GM19238 (cell line): Measurements from ENCODE around the gene BNC2.

Experiments
- DNase-seq: peaks from one replicate; pipeline ENCODE4 v3.0.0; 2011; ENCODE audit warnings: low spot score; ENCODE audit not compliant: insufficient read length

BNC2 gene

DNA sequence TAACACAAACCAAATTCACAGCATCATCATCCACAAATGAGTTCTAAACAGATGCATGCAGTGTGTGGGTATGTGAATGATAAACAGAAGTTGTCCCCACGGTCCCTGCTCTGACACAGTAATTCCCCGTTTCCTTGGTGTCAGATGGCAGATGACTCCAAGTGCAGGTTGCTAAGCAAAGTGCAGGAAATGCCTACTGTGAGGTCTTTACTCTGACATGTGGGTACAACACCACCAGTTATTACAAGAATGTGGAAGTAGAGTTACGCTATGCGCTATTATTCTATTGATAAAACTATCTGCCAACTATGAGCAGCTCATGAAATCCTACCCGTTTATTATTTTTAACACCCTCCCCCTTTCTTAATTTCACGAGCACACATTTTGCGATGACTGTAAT is 448.9 kb downstream of the BNC2 start:
- DNase-seq, result no peak

DNA sequence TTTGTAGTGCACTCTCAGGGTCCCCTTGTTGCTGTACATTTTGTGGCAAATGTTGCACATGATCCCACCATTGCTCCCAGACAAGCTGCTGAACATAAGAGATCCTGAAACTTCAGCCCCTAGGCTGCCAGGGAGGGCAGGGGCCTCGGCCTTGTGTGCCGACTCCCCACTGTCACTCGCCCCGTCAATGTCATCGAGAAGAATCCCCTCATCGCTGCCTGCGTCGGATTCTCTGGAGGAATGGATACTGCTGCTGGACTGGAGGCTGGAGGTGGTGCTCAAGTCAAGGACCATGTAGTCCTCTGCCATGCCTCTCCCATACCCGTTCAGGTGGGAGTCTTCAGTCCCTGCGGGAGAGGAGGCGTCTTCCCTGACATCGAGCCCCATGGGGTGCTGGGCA is 451.3 kb downstream of the BNC2 start:
- no peak for DNase-seq

DNA sequence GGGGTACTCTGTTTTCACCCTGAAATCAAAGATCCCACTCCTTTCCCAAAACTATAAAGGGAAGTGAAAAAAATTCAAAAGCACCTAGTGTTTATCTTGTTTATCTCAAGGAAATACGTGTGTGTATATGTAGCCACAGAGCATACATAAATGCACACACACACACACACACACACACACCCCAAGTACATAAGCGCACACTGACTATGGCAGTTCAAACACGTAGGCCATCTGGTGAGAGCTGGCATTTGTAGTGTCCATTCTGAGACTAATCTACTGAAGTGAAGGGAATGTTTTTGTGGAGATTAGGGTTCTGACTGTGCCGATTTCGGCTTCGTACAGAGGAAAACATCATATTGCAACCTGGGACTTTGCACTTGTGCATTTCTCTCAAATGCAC is 451.7 kb downstream of the BNC2 start:
- DNase-seq, result no peak

DNA sequence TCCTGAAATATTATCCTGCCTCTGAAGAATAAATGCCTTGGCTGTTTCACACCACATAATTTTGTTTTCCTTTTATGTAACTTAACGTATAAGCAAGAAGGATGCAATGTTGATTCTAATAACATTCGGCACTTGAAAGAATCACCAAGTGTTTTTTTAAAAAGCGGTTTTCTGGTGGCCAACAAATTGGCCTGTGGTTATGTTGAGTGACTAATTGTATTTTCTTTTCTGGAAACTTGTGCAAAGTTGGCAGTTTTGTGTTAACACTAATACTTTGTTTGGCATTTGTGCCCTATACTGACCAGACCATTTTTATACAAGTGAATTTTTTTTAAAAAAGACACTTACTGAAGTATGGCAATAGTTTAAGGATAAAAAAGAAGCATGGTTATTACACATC is 452.7 kb downstream of the BNC2 start:
- no peak for DNase-seq

DNA sequence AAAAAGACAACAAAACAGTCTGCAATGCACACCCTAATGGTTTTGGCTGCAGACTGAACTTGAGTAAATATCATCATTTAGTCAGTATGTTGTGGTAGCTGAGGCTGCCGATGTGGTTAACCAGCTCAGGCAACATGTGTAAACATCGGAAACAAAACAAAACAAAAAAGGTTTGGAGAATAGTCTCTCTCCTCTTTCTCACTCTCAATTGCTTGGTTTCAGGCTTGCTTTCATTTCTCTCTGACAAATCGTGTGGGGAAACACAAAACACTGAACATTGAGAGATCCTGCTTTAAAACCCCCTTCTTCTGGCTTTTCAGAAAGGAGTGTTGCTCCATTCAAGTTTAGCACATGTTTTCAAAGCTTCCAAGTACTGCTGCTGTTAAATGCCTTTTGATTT is 453.3 kb downstream of the BNC2 start:
- DNase-seq, result no peak

DNA sequence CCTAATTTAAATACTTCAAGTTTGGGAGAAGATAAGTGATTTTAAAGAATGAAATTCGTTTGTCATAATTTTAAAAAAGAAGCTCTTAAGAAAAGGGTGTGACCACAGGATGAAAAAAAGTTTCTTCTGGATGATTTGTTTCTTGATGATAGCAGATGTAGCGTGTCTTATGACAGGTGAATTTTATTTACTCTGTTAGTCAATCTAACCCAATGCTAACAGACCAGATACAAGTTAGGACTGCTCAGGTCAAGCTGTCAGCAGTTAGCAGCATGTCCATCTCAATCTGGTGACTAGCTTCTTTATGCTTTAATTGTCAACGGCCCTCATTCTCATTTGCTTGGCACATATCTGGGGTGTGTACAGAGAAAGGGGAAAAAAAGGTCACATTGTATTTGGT is 456.0 kb downstream of the BNC2 start:
- DNase-seq, result no peak

DNA sequence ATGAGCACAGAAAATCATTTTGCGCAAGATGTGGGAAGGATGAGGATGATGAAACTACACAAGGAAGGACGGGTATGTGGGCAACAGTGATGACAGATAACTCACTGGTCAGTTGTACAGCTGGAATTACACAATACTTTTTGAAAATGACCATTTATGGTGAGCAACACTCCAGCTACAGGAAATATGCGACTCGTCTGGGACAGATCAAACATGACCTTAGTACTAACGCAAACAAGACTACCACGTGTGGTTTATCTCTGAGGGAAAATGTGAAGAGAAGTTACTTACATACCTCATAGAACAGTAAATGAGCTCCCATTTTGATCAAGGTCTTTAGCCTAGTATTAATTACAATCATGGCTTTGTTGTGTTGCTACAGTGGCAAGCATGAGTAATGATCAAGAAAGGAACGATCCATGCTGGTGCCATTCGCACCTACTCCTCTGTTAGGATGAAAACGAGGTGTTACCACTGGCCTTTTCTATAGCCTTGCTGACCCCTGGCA is 456.9 kb downstream of the BNC2 start:
- no peak for DNase-seq

DNA sequence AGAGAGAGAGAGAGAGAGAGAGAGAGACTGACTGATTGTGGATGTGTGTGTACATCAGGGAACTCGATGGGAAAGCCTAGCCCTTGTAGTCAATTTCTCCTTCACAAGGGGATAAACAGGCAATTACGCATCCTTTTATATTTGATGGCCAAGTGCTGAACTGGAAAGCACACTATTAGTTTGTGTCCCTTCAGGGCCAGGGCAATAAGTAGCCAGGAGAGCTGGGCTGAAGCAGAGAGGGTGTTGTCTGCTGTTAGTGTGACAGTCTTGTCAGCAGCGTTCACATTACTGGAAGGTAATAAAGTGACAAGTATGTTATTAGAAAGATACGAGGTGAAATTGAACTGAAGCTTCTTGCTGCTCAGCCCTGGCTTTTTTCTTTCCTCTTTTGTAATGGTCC is 457.7 kb downstream of the BNC2 start:
- DNase-seq, result no peak

DNA sequence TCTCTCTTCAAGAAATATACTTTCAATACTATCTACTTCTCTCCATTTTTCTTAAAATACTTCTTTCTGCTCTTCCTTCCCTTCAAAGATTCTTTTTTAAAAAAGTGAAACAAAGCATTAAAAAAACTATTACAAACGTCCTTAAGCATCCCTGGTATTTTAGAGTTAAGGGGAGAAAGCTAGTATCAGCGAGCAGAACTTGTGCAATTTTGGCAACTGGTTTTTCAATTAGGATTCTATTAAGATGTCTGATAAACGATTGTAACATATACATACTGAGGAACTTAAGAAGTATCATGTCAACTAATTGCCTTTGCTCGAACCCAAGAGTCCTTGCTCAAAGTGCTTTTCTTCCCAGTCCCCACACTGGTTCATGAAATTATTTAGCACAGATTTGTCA is 459.2 kb downstream of the BNC2 start:
- DNase-seq, result no peak

DNA sequence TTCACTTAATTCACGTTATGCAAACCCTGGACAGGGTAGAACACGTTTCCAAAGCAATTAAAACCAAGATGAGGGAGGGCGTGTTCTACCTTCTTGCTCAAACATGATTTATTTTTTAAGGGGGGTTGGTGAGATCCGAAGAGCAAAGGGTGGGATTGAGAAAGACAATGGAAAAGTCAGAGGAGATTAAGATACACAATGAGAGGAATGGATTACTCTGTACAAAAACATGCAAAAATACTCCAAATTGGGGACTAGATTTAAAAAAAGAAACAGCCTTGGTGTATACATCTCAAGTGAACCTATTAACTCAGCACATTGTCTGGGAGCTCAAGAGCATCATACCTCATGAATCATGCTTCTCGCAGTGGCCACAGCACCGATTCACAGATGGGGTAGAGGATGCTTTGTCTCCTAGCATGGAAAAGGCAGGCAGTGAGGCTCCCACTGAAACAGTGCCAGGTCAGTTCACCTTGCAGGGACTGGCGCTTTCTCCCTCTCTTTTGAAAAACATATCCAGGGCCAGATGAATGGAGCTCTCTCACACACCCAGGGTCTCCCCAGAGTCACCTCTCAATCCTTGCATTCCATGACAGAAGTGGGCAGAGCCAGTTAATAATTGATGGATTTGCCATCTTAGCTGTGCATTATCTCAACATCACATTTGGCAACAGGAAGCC is 459.7 kb downstream of the BNC2 start:
- no peak for DNase-seq

DNA sequence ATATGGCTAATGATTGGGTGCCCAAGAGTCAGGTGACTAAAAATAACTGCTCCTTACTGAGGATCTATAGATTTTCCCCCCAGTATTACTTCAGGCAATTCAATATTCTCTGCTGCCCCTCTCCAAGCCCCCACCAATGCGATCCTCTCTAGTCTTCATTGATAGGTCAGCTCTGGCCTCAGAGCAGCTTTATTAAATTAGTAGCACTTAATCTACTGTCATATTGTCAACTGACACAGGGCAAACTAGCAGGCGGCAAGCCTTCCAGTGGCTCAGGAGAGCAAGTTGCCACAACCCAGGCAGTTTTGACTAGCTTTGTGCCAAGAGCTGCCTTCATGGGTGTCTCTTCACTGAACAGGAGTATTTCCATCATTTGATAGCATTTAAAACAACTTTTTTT is 462.9 kb downstream of the BNC2 start:
- DNase-seq, result no peak

DNA sequence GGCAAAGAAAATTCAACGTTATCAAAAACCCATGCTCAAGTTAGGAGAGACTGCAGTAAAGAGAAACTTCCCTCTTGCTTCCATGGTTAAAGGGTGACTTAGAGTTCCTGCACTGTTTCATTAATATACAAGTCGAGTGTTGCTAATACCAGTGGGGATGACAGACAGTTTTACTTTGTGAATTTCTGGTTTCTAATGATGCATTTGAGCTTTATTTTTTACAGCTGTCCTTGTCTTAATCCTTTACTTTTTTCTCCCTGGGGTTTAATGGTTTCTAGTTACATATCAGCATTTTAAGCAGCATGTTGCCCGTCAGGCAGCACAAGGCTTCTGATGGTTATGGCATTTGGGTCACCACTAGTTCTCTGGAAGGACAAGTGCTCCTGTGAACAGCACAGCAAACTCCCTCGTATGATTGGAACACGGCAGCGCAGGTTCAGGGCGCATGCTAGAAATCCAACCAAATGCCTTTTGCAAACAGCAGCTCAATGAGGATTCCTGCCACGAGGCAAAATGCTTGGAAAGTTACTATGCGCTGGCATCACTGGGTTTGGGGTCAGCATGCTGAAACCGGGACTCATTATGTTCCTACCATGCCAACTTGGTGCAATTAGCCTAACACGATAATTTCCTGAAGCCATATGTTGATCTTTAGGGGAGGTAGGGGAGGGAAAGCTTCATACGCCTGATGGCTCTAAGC is 463.8 kb downstream of the BNC2 start:
- DNase-seq, result no peak

DNA sequence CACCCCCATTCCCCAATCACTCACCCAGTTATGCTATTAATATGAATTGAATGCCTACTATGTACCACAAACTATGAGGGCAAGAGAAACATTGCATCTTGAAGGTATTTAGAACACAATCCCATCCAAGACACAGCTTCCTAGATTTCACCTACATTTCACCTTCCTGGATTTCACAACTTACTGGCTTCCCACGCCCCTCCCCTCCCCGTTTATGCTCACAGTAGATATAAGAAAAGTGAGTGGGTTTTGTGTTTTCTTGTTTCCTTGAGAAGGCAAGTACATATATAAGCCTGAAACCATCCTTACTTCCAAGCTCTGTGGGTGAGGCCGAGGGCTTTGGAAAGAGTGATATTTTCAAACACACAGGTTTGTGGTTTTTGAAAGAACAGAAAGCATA is 465.0 kb downstream of the BNC2 start:
- DNase-seq, result no peak

DNA sequence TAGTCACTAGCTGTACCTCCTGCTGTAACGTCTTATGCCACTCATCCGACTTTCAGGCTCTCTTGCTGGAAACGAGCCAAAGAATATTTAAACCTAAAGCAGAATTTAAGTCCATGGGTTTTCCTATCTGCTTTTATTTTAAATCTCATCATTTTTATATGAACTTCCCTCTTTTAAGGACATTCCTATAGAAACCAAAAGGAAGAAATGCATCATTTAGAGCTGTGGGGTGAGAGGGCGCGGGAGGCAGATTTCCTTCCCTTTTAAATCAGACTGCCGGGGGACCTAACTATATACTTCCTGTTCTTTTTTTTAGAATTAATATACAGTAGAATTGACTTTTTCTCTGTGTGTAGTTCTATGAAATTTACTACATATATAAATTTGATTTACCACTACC is 468.8 kb downstream of the BNC2 start:
- no peak for DNase-seq

DNA sequence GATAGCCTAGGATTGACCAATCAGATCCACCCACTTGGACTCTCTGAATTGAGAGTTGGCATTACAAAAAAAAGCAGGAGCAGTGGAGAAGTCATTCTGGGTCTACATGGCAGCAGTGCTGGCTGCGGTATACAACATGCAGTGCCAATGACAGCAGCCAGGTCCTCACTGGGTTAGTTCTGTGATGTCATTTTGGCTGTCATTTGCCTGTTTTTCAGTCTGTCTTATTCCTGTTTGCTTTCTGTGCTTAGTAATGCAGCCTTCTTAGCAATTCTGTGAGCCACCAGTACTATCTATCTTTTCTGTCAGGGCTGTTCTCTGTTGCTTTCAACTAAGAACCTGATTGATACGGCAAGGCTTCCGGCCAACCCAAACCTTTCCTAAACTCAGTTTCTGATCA is 471.8 kb downstream of the BNC2 start:
- DNase-seq, result no peak

DNA sequence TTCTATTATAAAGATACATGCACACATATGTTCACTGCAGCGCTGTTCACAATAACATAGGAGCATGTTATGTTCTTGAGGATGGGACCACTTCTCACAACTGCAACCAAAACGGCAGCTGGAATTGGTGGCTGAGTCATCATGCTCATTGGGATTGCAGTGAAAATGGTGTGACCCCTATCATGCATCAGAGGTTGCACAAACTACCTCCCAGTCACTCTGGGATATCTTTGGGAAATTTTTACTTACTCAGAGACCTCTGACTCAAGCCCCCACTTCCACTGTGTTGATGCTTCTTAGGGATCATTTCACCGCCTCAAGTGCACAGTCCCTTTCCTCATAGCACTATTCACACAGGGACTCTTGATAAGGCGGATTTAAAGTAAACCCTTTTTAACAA is 474.1 kb downstream of the BNC2 start:
- DNase-seq, result no peak

DNA sequence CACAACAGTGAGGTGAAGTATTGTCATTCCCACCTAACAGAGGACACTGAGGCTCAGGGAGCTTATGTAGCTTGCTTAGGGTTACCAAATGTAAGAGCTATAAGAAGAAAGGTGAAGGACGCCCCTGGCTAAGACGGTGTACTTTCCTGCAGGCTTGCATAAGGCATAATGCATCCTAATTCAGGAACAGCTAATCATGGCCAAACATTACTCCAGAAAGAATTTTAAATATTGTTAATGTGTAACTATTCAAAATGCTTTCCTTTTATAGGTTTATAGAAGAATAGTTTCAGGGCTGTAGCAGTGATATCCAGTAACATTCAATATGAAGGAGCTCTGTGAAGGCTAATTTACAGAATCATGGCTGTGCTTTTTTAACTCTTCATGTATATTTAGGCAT is 479.1 kb downstream of the BNC2 start:
- DNase-seq, result no peak

DNA sequence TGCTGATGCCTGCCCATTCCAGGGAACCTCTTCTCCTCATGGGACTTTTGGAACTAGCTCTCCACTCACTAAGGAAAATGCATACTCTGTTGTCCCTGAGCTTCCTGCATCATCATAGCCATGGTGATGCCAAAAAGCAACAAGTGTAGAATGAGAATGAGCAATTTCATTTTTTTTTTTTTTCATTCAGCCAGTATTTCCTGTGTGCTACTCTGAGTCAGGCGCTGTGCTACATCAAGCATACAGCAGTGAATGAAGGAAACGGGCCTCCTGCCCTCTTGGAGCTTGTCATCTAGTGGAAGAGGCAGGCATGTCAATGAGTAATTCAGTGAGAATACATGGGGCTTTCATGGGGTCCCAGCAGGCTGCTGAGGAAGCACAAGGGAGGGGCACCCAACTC is 483.1 kb downstream of the BNC2 start:
- DNase-seq, result no peak

DNA sequence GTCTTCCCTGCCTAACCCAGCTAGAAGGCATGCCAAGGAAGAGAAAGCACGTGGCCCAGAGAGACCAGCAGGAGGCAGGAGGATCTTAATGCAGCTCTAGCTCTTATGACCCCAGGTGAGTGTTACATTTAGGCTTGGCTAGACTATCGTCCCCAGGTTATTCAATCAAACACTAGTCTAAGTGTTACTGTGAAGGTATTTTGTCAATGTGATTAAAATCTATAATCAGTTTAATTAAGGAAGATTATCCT is 483.7 kb downstream of the BNC2 start:
- DNase-seq, result no peak

DNA sequence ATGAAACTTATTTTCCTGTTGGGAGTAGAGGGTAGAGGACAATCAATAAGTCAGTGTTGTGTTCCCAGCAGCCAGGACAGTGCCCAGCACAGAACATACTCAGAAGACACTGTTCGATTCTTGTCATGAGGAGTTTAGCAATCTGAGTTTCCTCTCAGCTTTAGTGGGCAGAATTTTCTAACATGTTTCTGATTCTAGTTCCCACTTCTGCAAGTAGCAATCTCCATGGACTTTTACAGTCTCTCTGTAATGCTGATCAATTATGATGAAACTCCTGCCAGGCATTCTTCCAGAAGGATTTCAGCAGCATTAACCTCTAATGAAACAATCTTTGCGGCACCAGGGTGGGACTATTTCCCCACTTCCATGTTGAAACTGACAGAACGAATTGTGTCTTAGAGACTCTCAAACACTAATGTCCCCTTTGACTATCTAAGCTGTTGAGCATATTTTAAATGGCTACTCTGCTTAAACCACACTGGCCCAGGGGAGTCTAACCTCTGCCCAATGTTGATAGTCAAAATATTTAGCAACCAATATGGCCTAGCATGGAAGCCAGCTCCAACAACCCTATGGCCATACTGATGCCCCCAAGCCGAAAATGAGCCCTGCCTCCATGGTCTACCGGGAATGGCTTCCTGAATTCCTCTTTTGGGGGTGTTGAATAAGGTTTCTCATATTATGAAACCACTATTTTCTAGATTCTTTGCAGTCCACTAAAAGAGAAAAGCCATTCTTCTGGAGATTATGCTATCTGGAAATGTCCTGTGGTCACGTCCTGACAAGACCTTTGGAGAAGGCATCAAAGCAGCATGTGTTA is 484.3 kb downstream of the BNC2 start:
- no peak for DNase-seq

DNA sequence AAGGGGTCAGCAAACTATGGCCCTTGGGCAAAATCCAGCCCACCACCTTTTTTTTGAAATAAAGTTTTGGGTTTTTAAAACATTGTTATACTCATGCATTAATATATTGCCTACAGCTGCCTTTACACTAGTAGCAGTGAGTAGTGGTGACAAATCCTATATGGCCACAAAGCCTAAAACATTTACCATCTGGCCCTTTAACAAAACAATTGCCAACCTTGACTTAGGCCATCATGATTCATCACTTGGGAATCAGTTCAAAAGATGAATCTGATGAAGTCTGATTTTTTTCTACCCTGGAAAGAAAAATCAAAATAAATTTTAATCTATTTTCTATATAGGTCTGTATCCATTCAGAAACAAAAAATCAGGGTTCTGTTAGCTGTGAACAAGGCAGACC is 484.9 kb downstream of the BNC2 start:
- no peak for DNase-seq

DNA sequence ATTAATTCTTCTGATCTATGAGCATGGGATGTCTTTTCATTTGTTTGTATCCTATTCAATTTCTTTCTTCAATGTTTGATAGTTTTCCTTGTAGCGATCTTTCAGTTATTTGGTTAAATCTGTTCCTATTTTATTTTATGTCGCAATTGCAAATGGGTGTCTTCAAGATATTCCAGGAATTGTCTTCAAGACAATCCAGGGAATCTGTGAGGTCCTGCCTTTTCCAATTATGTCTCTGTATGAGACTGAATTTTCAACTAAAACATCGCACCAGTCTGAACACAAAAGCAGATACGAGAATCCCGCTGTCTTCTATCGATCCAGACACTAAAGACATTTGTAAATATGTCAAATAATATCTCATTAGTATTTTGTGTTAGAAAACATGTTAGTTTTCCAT is 485.5 kb downstream of the BNC2 start:
- DNase-seq, result no peak

DNA sequence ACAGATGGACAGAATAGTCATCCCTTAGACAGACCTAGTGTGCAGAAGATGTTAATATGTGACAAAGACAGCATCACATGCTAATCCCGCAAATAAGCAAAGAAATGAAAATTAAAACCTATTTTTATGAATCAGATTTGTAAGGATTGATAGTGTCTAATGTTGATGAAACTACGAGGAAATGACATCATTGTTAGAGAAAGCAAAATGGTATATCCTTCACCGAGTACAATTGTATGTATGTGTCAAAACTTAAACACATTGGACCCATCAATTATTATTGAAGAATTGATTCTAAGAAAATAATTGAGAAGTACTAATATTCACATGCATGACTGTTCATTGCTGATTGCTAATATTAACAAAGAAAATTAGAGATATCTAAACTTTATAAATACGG is 493.2 kb downstream of the BNC2 start:
- no peak for DNase-seq
